Motor neuron (in vitro differentiated cells): ENCODE data around the gene FAHD2B. TPM values are rescaled to one million over a fixed set of nuclear protein-coding genes. Genes with fewer than 3 reads are reported as not detected.
A peak's percentile ranks its signal among the peaks of the same experiment; 100 is the strongest.
"Not testable (repeated sequence)": the region's sequence is repeated elsewhere in the genome, so short reads cannot be mapped to it uniquely, and the experiment has no call there.

Experiments
- ATAC-seq, 8 experiments: fragments of 200-7000 bp; cut with Tn5 transposase; replicated peaks in 6 of 8; 2 replicates each; pipeline ENCODE4 v1.8.0; 2021; ENCODE audit warnings: mild to moderate bottlenecking in 8 of 8, moderate library complexity in 8 of 8
- H3K27ac ChIP-seq, 2 donors: fragments of 250-450 bp; sonication (Bioruptor Pico); 2 replicates each; pipeline ENCODE4 v1.9.0; 2021; ENCODE audit warnings: antibody characterized with exemption in 2 of 2, mild to moderate bottlenecking in 2 of 2, moderate library complexity in 1 of 2
- H3K4me1 ChIP-seq, 2 donors: fragments of 250-450 bp; sonication (Bioruptor Pico); replicated peaks in 1 of 2; 2 replicates each; pipeline ENCODE4 v1.6.1; 2021; ENCODE audit warnings: antibody characterized with exemption in 2 of 2, mild to moderate bottlenecking in 2 of 2, moderate library complexity in 1 of 2
- H3K4me3 ChIP-seq, 5 donors: fragments of 250-450 bp; sonication (Bioruptor Pico); 2 replicates each; pipeline ENCODE4 v1.9.0; 2021; ENCODE audit warnings: antibody characterized with exemption in 5 of 5, mild to moderate bottlenecking in 5 of 5, moderate library complexity in 4 of 5
- WGBS, 10 experiments: fragments of 450-650 bp; shearing (Covaris generic); methylation state at CpG; one replicate each; pipeline ENCODE4 v1.0.0; 2022; 5-methylcytosine and 5-hydroxymethylcytosine counted together
- in situ Hi-C, 9 experiments: fragments of 400-800 bp; cut with MboI; loops; one replicate each; pipeline ENCODE4 v1.15.0; 2021; ENCODE audit warnings: low sequenced_read_pairs in 9 of 9, low pct_unique_long_range_greater_than_20kb in 2 of 9; ENCODE audit not compliant: unreplicated experiment in 9 of 9
- total RNA-seq, 8 experiments: library from RNA; unstranded; fragments of 300-600 nt; gene quantifications; 2 replicates each; pipeline versions ENCODE4 v1.2.3 to v1.2.4, GENCODE V29; 2022

The FAHD2B gene
- total RNA-seq, 8 experiments from 2014 or later = 0.61 to 34.7 (median 20.3) TPM

GRCh38 chr2:97092946-97093345 is 1.7 kb downstream of the FAHD2B start:
- WGBS, 10 experiments = 83 to 100% (median 100%) methylated on average over 1 of the region's 2 CpGs; no CpG with 5 or more reads in 5 of the 10 experiments
- H3K4me1 ChIP-seq, in situ Hi-C loops, ATAC-seq, H3K4me3 ChIP-seq, H3K27ac ChIP-seq: not testable (repeated sequence)

DNA sequence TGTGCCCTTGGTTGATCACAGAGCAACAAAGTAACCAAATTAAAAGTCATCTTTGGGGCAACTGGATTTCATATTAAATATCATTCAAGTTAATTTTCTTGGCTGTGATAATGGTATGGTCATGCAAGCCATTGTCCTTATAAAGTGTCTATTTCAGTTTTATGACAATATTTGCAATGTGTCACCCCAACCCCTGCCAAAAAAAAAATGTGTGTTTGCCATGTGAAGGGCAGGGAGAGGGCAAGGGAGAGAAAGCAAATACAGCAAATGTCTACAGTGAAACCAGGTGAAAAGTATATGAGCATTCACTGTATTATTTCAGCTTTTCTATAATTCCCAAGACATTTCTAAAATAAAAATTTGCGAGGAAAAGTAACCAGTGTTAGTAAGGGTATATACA is 6.0 kb downstream of the FAHD2B start:
- no CpG with 5 or more reads among the region's 1 CpG for WGBS, 10 experiments
- H3K4me1 ChIP-seq, ATAC-seq, H3K27ac ChIP-seq, in situ Hi-C loops, H3K4me3 ChIP-seq: not testable (repeated sequence)

DNA sequence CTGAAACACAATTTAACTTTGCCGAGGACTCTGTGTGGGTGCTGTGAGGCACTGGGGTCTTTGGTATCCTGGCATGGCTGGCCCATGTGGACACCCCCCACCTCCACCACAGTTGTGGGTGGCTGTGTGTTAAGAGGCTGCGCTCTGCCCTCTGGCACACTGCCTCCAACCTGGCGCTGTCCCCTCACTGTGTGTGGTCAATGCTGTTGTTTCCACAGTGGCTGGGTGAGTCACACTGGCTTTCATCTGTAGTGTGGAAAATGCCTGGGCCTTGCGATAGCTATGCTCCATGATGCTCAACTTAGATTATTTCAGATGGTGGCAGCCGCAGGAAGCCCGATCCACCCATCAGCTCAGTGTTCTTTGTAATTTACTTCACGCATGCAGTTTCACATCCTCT is 9.6 kb downstream of the FAHD2B start:
- H3K4me3 ChIP-seq, H3K27ac ChIP-seq, in situ Hi-C loops, H3K4me1 ChIP-seq: not testable (repeated sequence)
- no CpG with 5 or more reads among the region's 7 CpGs for WGBS, 10 experiments
- ATAC-seq = peak in 4 of 8 experiments; percentile 20 to 66 (median 44)

- H3K4me3 ChIP-seq, ATAC-seq, H3K27ac ChIP-seq, H3K4me1 ChIP-seq, in situ Hi-C loops: not testable (repeated sequence)
- WGBS, 10 experiments = 80 to 92% (median 90%) methylated on average over 2 to 3 of the region's 7 CpGs; no CpG with 5 or more reads in 7 of the 10 experiments
Observed at GRCh38 chr2:97083516-97083915, 11.2 kb downstream of the FAHD2B start.

GRCh38 chr2:97082206-97082605 is 12.5 kb downstream of the FAHD2B start:
- WGBS, 10 experiments = 33% methylated on average over 1 of the region's 9 CpGs; no CpG with 5 or more reads in 9 of the 10 experiments
- in situ Hi-C loops = not testable (repeated sequence)
- peak; percentile 55 to 89 (median 74) for ATAC-seq

DNA sequence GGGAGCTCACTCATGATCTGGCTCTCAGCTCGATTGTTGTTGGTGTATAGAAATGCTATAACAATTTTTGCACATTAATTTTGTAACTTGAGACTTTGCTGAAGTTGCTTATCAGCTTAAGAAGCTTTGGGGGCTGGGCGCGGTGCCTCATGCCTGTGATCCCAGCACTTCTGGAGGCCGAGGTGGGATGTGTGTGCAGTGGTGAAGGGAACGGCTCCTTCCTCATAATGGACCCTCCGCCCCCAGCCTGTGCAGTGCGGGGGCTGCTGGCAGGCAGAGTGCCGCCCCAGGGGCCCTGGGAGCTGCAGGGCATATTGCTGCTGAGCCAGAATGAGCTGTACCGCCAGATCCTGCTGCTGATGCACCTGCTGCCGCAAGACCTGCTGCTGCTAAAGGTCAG is 13.8 kb downstream of the FAHD2B start:
- H3K27ac ChIP-seq, H3K4me1 ChIP-seq, H3K4me3 ChIP-seq, in situ Hi-C loops, ATAC-seq: not testable (repeated sequence)
- 33% methylated on average over 1 of the region's 10 CpGs; no CpG with 5 or more reads in 9 of the 10 experiments for WGBS, 10 experiments

More at GRCh38 chr2:97082206-97082605, 12.5 kb downstream of the FAHD2B start:
- not testable (repeated sequence) for H3K4me3 ChIP-seq, H3K4me1 ChIP-seq, H3K27ac ChIP-seq

DNA sequence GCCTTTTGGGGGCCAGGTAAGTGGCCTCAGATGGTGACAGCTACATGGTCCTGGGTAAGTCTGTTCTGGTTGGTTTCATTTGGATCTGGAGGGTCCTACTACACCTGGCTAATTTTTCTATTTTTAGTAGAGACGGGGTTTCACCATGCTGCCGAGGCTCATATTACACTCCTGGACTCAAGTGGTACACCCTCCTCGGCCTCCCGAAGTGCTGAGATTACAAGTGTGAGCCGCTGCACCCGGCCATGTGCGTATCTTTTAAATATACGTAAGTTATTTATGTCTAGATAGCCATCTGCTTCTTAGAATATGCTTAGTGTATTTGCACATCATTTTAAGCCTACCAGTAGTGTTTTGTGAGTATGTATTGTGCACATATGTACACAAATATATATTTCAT is 17.5 kb downstream of the FAHD2B start:
- WGBS, 10 experiments = no CpG with 5 or more reads among the region's 8 CpGs
- H3K27ac ChIP-seq, H3K4me1 ChIP-seq, in situ Hi-C loops, H3K4me3 ChIP-seq: not testable (repeated sequence)
- peak in 2 of 8 experiments; percentile 30 to 73 for ATAC-seq

GRCh38 chr2:97070915-97071314 is 23.8 kb downstream of the FAHD2B start:
- ATAC-seq, in situ Hi-C loops, H3K27ac ChIP-seq, H3K4me3 ChIP-seq, H3K4me1 ChIP-seq: not testable (repeated sequence)
- WGBS, 10 experiments = 0% methylated on average over 1 of the region's 3 CpGs; no CpG with 5 or more reads in 9 of the 10 experiments

DNA sequence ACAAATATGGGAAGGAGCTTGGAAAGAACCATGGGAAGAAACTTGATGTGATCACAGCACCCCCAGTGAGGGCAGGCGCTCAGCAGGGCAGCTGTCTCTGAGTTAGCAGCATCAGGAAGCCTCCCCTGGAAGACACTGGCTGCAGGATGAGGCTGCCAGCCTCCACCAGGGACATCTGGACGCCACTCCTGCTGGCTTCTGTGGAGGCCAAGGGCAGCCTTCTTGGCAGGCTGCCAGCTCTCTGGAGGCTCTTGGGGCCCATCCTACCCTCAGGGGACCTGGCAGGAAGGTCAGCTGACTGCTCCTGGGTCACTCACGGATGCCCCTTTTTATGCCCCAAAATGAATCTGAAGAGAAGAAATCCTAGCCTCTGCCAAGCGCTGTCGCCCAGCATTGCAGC is 26.0 kb downstream of the FAHD2B start:
- H3K27ac ChIP-seq, H3K4me1 ChIP-seq, in situ Hi-C loops, H3K4me3 ChIP-seq: not testable (repeated sequence)
- no CpG with 5 or more reads among the region's 5 CpGs for WGBS, 10 experiments
- ATAC-seq = peak in 1 of 8 experiments; percentile 73

DNA sequence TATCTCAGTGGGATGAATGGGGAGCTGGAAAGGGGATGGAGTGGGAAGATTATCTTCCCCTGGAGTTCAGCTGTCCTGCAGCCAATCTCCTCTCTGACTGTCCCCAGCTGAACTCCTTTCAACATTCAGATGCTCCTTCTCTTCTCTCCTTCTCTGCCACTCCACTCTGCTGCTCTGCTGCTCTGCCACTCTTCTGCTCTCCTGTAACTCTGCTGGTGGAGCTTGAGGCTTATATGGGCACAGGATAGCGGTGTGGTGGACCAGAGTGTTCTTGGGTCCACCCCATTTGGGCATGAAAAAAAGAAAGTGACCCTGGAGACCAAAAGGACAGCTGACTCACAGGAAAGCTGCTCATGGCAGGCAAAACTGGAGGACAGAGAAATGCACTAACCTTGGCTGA is 26.6 kb downstream of the FAHD2B start:
- H3K4me1 ChIP-seq = no peaks in the 10 kb centered on the region
- in situ Hi-C loops = no loop called here
- ATAC-seq = no peak
- no peak overlapping the region for H3K4me3 ChIP-seq
- 71 to 83% (median 75%) methylated on average over 1 of the region's 1 CpG; no CpG with 5 or more reads in 6 of the 10 experiments for whole genome bisulfite sequencing, 10 experiments
- no peak overlapping the region for H3K27ac ChIP-seq

GRCh38 chr2:97067279-97068004 is 27.2 kb downstream of the FAHD2B start:
- in situ Hi-C loops = no loop called here
- no peak for ATAC-seq
- H3K4me3 ChIP-seq = no peak overlapping the region
- H3K4me1 ChIP-seq = no peaks in the 10 kb centered on the region
- 40 to 92% (median 82%) methylated on average over 2 to 5 of the region's 5 CpGs; no CpG with 5 or more reads in 1 of the 10 experiments for WGBS, 10 experiments
- no peak overlapping the region for H3K27ac ChIP-seq

- 20 to 60% methylated on average over 1 of the region's 5 CpGs; no CpG with 5 or more reads in 8 of the 10 experiments for WGBS, 10 experiments
- ATAC-seq, H3K4me3 ChIP-seq, H3K27ac ChIP-seq, H3K4me1 ChIP-seq, in situ Hi-C loops: not testable (repeated sequence)
Observed at GRCh38 chr2:97066030-97066429, 28.7 kb downstream of the FAHD2B start.

- ATAC-seq, H3K27ac ChIP-seq, in situ Hi-C loops, H3K4me3 ChIP-seq, H3K4me1 ChIP-seq: not testable (repeated sequence)
- no CpG with 5 or more reads among the region's 1 CpG for WGBS, 10 experiments
Observed at GRCh38 chr2:97062020-97062419, 32.7 kb downstream of the FAHD2B start.

DNA sequence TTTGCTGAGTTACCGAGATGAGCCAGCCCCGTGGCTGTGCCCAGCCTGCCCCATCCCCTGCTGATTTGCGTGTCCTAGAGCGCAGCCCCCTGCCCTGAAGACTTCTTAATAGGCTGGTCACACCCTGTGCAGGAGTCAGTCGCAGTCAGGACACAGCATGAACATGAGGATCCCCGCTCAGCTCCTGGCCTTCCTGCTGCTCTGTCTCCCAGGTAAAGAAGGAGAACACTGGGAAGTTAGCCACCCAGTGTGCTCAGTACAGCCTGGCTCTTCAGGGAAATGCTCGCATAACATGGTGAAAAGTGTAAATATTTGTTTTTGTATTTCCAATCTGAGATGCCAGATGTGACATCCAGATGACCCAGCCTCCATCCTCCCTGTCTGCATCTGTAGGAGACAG is 34.9 kb downstream of the FAHD2B start:
- H3K4me1 ChIP-seq, in situ Hi-C loops, H3K27ac ChIP-seq, H3K4me3 ChIP-seq: not testable (repeated sequence)
- peak in 1 of 8 experiments; percentile 45 for ATAC-seq
- WGBS, 10 experiments = no CpG with 5 or more reads among the region's 7 CpGs
